ENCODE data around the gene WWTR1. TPM values are rescaled to one million over a fixed set of nuclear protein-coding genes. Genes with fewer than 3 reads are reported as not detected.

The WWTR1 gene
- total RNA-seq, 2 experiments from 2014 or later = 0.22 to 0.30 TPM

DNA sequence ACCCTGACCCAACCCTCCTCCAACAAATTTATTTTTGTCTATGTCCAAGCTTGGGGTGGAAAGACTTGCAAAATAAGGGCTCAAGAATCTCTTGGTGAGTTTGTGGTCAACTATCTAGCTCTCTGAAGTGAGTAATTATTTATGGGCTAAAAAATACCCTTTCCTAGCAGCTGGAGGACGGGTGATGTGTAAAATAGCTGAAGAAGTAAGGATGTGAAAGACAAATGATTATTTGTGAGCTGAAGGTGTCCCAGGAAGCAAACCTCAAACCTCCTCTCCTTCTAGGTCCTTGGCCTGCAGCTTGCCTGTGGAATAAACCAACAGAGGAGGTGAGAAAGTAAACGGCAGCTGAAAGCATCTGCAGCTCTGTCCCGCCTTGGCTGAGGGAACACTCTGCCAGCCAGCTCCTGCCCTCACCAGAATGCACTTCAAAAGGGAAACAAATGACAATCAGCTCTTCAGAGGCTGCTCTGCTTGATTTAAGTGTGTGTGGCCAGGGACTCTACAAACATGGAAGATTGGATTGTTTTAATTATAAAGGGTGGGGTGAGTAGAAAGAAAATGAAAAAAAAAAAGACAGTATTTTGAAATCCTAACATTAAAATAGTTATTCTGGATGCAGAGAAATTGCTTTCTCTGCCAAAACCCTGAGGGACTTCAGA, 123.0 kb downstream of the WWTR1 start:
- no peaks in the 10 kb centered on the region for H3K4me1 ChIP-seq (ENCODE audit: insufficient read depth, low read length)
- no peaks in the 10 kb centered on the region for H3K9me3 ChIP-seq (ENCODE audit: control insufficient read depth in 1 of 2, insufficient read depth in 1 of 2, low read length in 2 of 2)
- TF ChIP-seq CTCF (IDR thresholded peaks at IDR 0.05) = no peak
- ATAC-seq (ENCODE audit: poor library complexity) (no peak), DNase-seq (no peak)
- no peak overlapping the region for H3K4me3 ChIP-seq (ENCODE audit: low read length)
- H3K27me3 Mint-ChIP-seq = no peaks in the 10 kb centered on the region
- H3K36me3 Mint-ChIP-seq (ENCODE audit: low read depth) = no peaks in the 10 kb centered on the region
- ChIA-PET POLR2A (no interaction called here), CTCF (no interaction called here)
- intact Hi-C loops (cut with DNase I, micrococcal nuclease) = no loop called here
- H3K9me3 Mint-ChIP-seq = no peaks in the 10 kb centered on the region
- no peaks in the 10 kb centered on the region for H3K36me3 ChIP-seq (ENCODE audit: insufficient read depth, low read length)
- no peaks in the 10 kb centered on the region for H3K27me3 ChIP-seq (ENCODE audit: control insufficient read depth in 1 of 2, insufficient read depth in 2 of 2, low read length in 2 of 2)
- no peak overlapping the region for H3K4me3 Mint-ChIP-seq
- H3K27ac Mint-ChIP-seq = no peak overlapping the region
- no peaks in the 10 kb centered on the region for H3K4me1 Mint-ChIP-seq (ENCODE audit: low read depth)
- no peak overlapping the region for H3K27ac ChIP-seq (ENCODE audit: low read depth in 1 of 2, low read length in 2 of 2)

GRCh38 chr3:149534082-149534481, 123.7 kb downstream of the WWTR1 start:
- CTCF ChIA-PET = no interaction called here
- Mint-ChIP-seq H3K4me1 (ENCODE audit: low read depth) (no peaks in the 10 kb centered on the region), H3K27ac (no peak overlapping the region), H3K27me3 (no peaks in the 10 kb centered on the region), H3K9me3 (no peaks in the 10 kb centered on the region), H3K36me3 (ENCODE audit: low read depth) (no peaks in the 10 kb centered on the region), H3K4me3 (no peak overlapping the region)
- intact Hi-C loops (cut with DNase I, micrococcal nuclease) = no loop called here
- no peaks in the 10 kb centered on the region for H3K9me3 ChIP-seq (ENCODE audit: control insufficient read depth in 1 of 2, insufficient read depth in 1 of 2, low read length in 2 of 2)
- DNase-seq = no peak
- no peaks in the 10 kb centered on the region for H3K27me3 ChIP-seq (ENCODE audit: control insufficient read depth in 1 of 2, insufficient read depth in 2 of 2, low read length in 2 of 2)
- no peak for ATAC-seq (ENCODE audit: poor library complexity)
- H3K27ac ChIP-seq (ENCODE audit: low read depth in 1 of 2, low read length in 2 of 2) = no peak overlapping the region
- POLR2A ChIA-PET = no interaction called here
- H3K36me3 ChIP-seq (ENCODE audit: insufficient read depth, low read length) = no peaks in the 10 kb centered on the region
- no peaks in the 10 kb centered on the region for H3K4me1 ChIP-seq (ENCODE audit: insufficient read depth, low read length)
- TF ChIP-seq CTCF (IDR thresholded peaks at IDR 0.05) = no peak
- H3K4me3 ChIP-seq (ENCODE audit: low read length) = no peak overlapping the region

- no peak overlapping the region for H3K27ac Mint-ChIP-seq
- no peak for TF ChIP-seq CTCF (IDR thresholded peaks at IDR 0.05)
- Histone ChIP-seq H3K4me1 (ENCODE audit: insufficient read depth, low read length) (no peaks in the 10 kb centered on the region), H3K27me3 (ENCODE audit: control insufficient read depth in 1 of 2, insufficient read depth in 2 of 2, low read length in 2 of 2) (no peaks in the 10 kb centered on the region), H3K27ac (ENCODE audit: low read depth in 1 of 2, low read length in 2 of 2) (no peak overlapping the region), H3K36me3 (ENCODE audit: insufficient read depth, low read length) (no peaks in the 10 kb centered on the region), H3K9me3 (ENCODE audit: control insufficient read depth in 1 of 2, insufficient read depth in 1 of 2, low read length in 2 of 2) (no peaks in the 10 kb centered on the region), H3K4me3 (ENCODE audit: low read length) (peak overlapping the region; percentile 13)
- ATAC-seq (ENCODE audit: poor library complexity) = no peak
- no peaks in the 10 kb centered on the region for H3K4me1 Mint-ChIP-seq (ENCODE audit: low read depth)
- intact Hi-C loops (cut with DNase I, micrococcal nuclease) = no loop called here
- no peaks in the 10 kb centered on the region for H3K9me3 Mint-ChIP-seq
- no peak for DNase-seq
- H3K36me3 Mint-ChIP-seq (ENCODE audit: low read depth) = no peaks in the 10 kb centered on the region
- ChIA-PET CTCF (no interaction called here), POLR2A (no interaction called here)
- no peaks in the 10 kb centered on the region for H3K27me3 Mint-ChIP-seq
- no peak overlapping the region for H3K4me3 Mint-ChIP-seq
These were observed 125.2 kb downstream of the WWTR1 start for GRCh38 chr3:149532489-149533180.

All from CD4-positive, alpha-beta T cell (primary cell).